GF-D8 (cell line): ENCODE measurements around the gene BCL2L11.

Source experiments
- DNase-seq: peaks from one replicate; lab custom pipeline; 2025; lab: John Stamatoyannopoulos, UW

BCL2L11 gene

GRCh38 chr2:111117598-111118480, 2.9 kb upstream of the BCL2L11 start:
- peak; percentile 29 for DNase-seq

GRCh38 chr2:111118481-111118980, 2.2 kb upstream of the BCL2L11 start:
- no peak for DNase-seq

- DNase-seq = no peak
Measured at GRCh38 chr2:111118981-111119821, 1.5 kb upstream of the BCL2L11 start.

- DNase-seq = no peak
Measured at GRCh38 chr2:111119822-111120252, 877 bp upstream of the BCL2L11 start.

- DNase-seq = no peak
Measured at GRCh38 chr2:111121028-111121827, 514 bp downstream of the BCL2L11 start.

GRCh38 chr2:111121828-111122630, 1.3 kb downstream of the BCL2L11 start:
- DNase-seq = peak; percentile 28

- no peak for DNase-seq
Measured at GRCh38 chr2:111122631-111123421, 2.1 kb downstream of the BCL2L11 start.

- no peak for DNase-seq
Measured at GRCh38 chr2:111123751-111124150, 3.0 kb downstream of the BCL2L11 start.

- DNase-seq = no peak
Measured at GRCh38 chr2:111126581-111126980, 5.9 kb downstream of the BCL2L11 start.

- no peak for DNase-seq
Measured at GRCh38 chr2:111127351-111127750, 6.6 kb downstream of the BCL2L11 start.

GRCh38 chr2:111128096-111128495, 7.4 kb downstream of the BCL2L11 start:
- DNase-seq = no peak

- DNase-seq = no peak
Measured at GRCh38 chr2:111133603-111134002, 12.9 kb downstream of the BCL2L11 start.

GRCh38 chr2:111134055-111134454, 13.3 kb downstream of the BCL2L11 start:
- no peak for DNase-seq

- DNase-seq = no peak
Measured at GRCh38 chr2:111135237-111135909, 14.7 kb downstream of the BCL2L11 start.

- no peak for DNase-seq
Measured at GRCh38 chr2:111135910-111136297, 15.2 kb downstream of the BCL2L11 start.

- no peak for DNase-seq
Measured at GRCh38 chr2:111138839-111139238, 18.1 kb downstream of the BCL2L11 start.

GRCh38 chr2:111139637-111140317, 19.1 kb downstream of the BCL2L11 start:
- DNase-seq = no peak

- DNase-seq = no peak
Measured at GRCh38 chr2:111140815-111141214, 20.1 kb downstream of the BCL2L11 start.

- DNase-seq = no peak
Measured at GRCh38 chr2:111142101-111142500, 21.4 kb downstream of the BCL2L11 start.
